GM12878 (cell line): ENCODE measurements around the gene GZF1. TPM values are rescaled to one million over a fixed set of nuclear protein-coding genes. Genes with fewer than 3 reads are reported as not detected.

Source experiments
- ATAC-seq: fragments of 200-7000 bp; cut with Tn5 transposase; 3 replicates; pipeline ENCODE4 v1.9.1; 2020; ENCODE audit warnings: mild to moderate bottlenecking, moderate library complexity
- BruUV-seq: library from RNA; stranded (reverse); fragments of 400-500 nt; replicated peaks from 2 replicates; lab custom pipeline; 2021; lab: Mats Ljungman, UMichigan
- CTCF ChIA-PET: fragments of 300-600 bp; sonication (Branson Sonifier 250); formaldehyde crosslinking; extraction: SDS; loops from one replicate; lab custom pipeline; 2021; ENCODE audit warnings: inconsistent platforms; lab: Yijun Ruan, JAX
- POLR2A ChIA-PET: fragments of 350-600 bp; formaldehyde crosslinking; extraction: SDS; loops from one replicate; lab custom pipeline; 2021; ENCODE audit warnings: inconsistent platforms; lab: Charles Lee
- RAD21 ChIA-PET: fragments of 300-600 bp; sonication (Branson Sonifier 250); formaldehyde crosslinking; loops from one replicate; lab custom pipeline; 2023; ENCODE audit warnings: antibody characterized with exemption; ENCODE audit not compliant: unreplicated experiment; lab: Charles Lee
- SMC1A ChIA-PET: fragments of 300-600 bp; sonication (Branson Sonifier 250); formaldehyde crosslinking; loops from one replicate; lab custom pipeline; 2023; ENCODE audit not compliant: unreplicated experiment, uncharacterized antibody; lab: Charles Lee
- DNase-seq: peaks from one replicate; pipeline ENCODE4 v3.0.0-alpha.2; 2011; ENCODE audit warnings: low read depth, low spot score
- FAIRE-seq: peaks from 3 replicates; lab custom pipeline; 2011; peaks lifted over from hg19 to GRCh38; lab: Jason Lieb, UNC
- H2AFZ ChIP-seq: 2 replicates; pipeline ENCODE4 v1.6.0; 2011; ENCODE audit warnings: low read depth, low read length, control low read depth; ENCODE audit not compliant: control insufficient read depth
- H3K27ac ChIP-seq: 2 replicates; pipeline ENCODE4 v1.5.1; 2011; ENCODE audit warnings: control low read depth; ENCODE audit not compliant: control insufficient read depth, insufficient read depth
- H3K27me3 ChIP-seq, 2 experiments: replicated peaks in 1 of 2; 2 replicates each; pipeline versions ENCODE4 v1.6.0 to v1.6.1; 2011; ENCODE audit warnings: low read length in 1 of 2; ENCODE audit not compliant: control insufficient read depth in 2 of 2, insufficient read depth in 2 of 2
- H3K36me3 ChIP-seq, 2 experiments: 2 replicates each; pipeline ENCODE4 v1.5.1; 2011; ENCODE audit warnings: low read length in 1 of 2; ENCODE audit not compliant: control insufficient read depth in 2 of 2, insufficient read depth in 2 of 2
- H3K4me1 ChIP-seq: 2 replicates; pipeline ENCODE4 v1.6.1; 2011; ENCODE audit warnings: mild to moderate bottlenecking, low read length, moderate library complexity, mixed read lengths; ENCODE audit not compliant: control insufficient read depth, insufficient read depth
- H3K4me2 ChIP-seq: 2 replicates; pipeline ENCODE4 v1.6.0; 2011; ENCODE audit warnings: control low read depth; ENCODE audit not compliant: control insufficient read depth, insufficient read depth
- H3K4me3 ChIP-seq: fragments of 200-600 bp; sonication (generic); 2 replicates; pipeline ENCODE4 v1.5.1; 2016
- H3K79me2 ChIP-seq: 2 replicates; pipeline ENCODE4 v1.6.0; 2011; ENCODE audit warnings: low read length; ENCODE audit not compliant: control insufficient read depth, insufficient read depth
- H3K9ac ChIP-seq: 2 replicates; pipeline ENCODE4 v1.8.0; 2011; ENCODE audit warnings: low read length, control low read depth, mixed read lengths; ENCODE audit not compliant: control insufficient read depth, insufficient read depth
- H3K9me3 ChIP-seq: replicated peaks from 3 replicates; pipeline ENCODE4 v1.5.1; 2011; ENCODE audit warnings: mild to moderate bottlenecking, low read length; ENCODE audit not compliant: control insufficient read depth, insufficient read depth
- H4K20me1 ChIP-seq: 2 replicates; pipeline ENCODE4 v1.6.0; 2011; ENCODE audit not compliant: control insufficient read depth, insufficient read depth
- ASH2L ChIP-seq: fragments of 300-600, 200-600 bp; sonication (generic); IDR thresholded peaks from 2 replicates; pipeline ENCODE4 v1.6.1; 2017; ENCODE audit warnings: low read depth, mild to moderate bottlenecking, borderline replicate concordance
- BCL11A ChIP-seq: IDR thresholded peaks from 2 replicates; pipeline ENCODE4 v1.6.1; 2011; ENCODE audit warnings: low read depth, low read length
- BHLHE40 ChIP-seq, 2 experiments: fragments of 450-650 bp in 1 of 2; IDR thresholded peaks; 2 replicates each; pipeline ENCODE4 v1.6.1; 2011 to 2017; ENCODE audit warnings: low read depth in 2 of 2, borderline replicate concordance in 1 of 2, improper control_type of control experiment in 1 of 2, low read length in 1 of 2, mild to moderate bottlenecking in 1 of 2
- CREB1 ChIP-seq: IDR thresholded peaks from 2 replicates; pipeline ENCODE4 v1.6.1; 2012; ENCODE audit warnings: low read depth, mild to moderate bottlenecking, inconsistent platforms
- POLR2AphosphoS2 ChIP-seq: IDR thresholded peaks from 2 replicates; pipeline ENCODE4 v1.6.1; 2011; ENCODE audit warnings: low read depth, mild to moderate bottlenecking, low read length, improper control_type of control experiment, moderate library complexity
- RAD21 ChIP-seq: IDR thresholded peaks from 2 replicates; pipeline ENCODE4 v1.6.1; 2011; ENCODE audit warnings: mild to moderate bottlenecking, low read depth, low read length, moderate library complexity; ENCODE audit not compliant: insufficient read depth
- WRNIP1 ChIP-seq: IDR thresholded peaks from 2 replicates; pipeline ENCODE4 v1.6.1; 2011; ENCODE audit warnings: low read depth, low read length, improper control_type of control experiment, borderline replicate concordance
- WGBS: methylation state at CpG from one replicate; pipeline ENCODE4 v1.1.6; 2016; ENCODE audit warnings: low lambda C conversion rate; ENCODE audit not compliant: insufficient replicate concordance, insufficient coverage; ENCODE audit errors: missing lambda C conversion rate; 5-methylcytosine and 5-hydroxymethylcytosine counted together
- in situ Hi-C: fragments of 300-500 bp; cut with MboI; formaldehyde crosslinking; loops from 9 replicates; pipeline ENCODE4 v1.14.3; 2018; ENCODE audit warnings: mixed read lengths
- intact Hi-C: fragments of 100-400 bp; cut with micrococcal nuclease; formaldehyde crosslinking; loops from one replicate; pipeline ENCODE4 v1.14.2; 2022; ENCODE audit not compliant: unreplicated experiment
- polyA plus RNA-seq, 11 experiments: library from polyadenylated mRNA; depleted of rRNA in 4 of 11; unstranded in 6 of 11; stranded (reverse) in 5 of 11; fragments of >200 nt; fragmentation: Nextera tagmentation in 4 of 11; fragmentation: Illumina TruSeq in 1 of 11; extraction: Ambion mirVana in 4 of 11; extraction: Trizol in 1 of 11; gene quantifications; 1 replicate in 1 of 11; 2 replicates in 10 of 11; pipeline versions ENCODE4 v1.2.1 to v1.2.3, GENCODE V29; 2011 to 2016; ENCODE audit warnings: inconsistent platforms in 2 of 11, missing spikeins in 2 of 11, low read depth in 1 of 11
- total RNA-seq, 4 experiments: library from RNA; depleted of rRNA in 3 of 4; stranded (reverse); fragments of >200 nt in 3 of 4; fragmentation: Illumina TruSeq in 1 of 4; extraction: Trizol in 1 of 4; gene quantifications; 2 replicates each; pipeline versions ENCODE4 v1.2.1 to v1.2.3, GENCODE V29; 2013 to 2021
- TF ChIP-seq, protein P1 (sequence below): fragments of 450-650 bp; IDR thresholded peaks from 2 replicates; pipeline ENCODE4 v1.6.1; 2017; ENCODE audit warnings: low read depth, mild to moderate bottlenecking, moderate library complexity
- TF ChIP-seq, protein P2 (sequence below): IDR thresholded peaks from 2 replicates; pipeline ENCODE4 v1.6.1; 2011; ENCODE audit warnings: borderline replicate concordance, low read depth, mild to moderate bottlenecking, moderate library complexity, low read length; ENCODE audit not compliant: insufficient read depth, poor library complexity, severe bottlenecking

Gene GZF1
- total and polyA plus RNA-seq, 10 of the 15 experiments (the other 5 are each of a cell fraction or from before 2014, with no cell fraction given), result 2.2 to 19.5 (median 9.7) TPM

- Histone ChIP-seq H3K27me3 (no peaks in the 10 kb centered on the region), H3K4me2 (no peak overlapping the region), H2AFZ (no peak overlapping the region), H3K27ac (no peak overlapping the region), H3K4me3 (no peak overlapping the region), H3K36me3 (peaks cover 0 to 16% of the 10 kb centered on the region in 2 experiments), H3K9me3 (no peaks in the 10 kb centered on the region), H3K4me1 (peaks cover 20% of the 10 kb centered on the region), H3K79me2 (peaks cover 29% of the 10 kb centered on the region), H4K20me1 (no peaks in the 10 kb centered on the region), H3K9ac (no peak overlapping the region)
- ChIA-PET RAD21 (no interaction called here), SMC1A (interaction anchor here (1.0 to 1.8 kb wide), 3 partner anchors 11 to 28 kb away, joined by 3 to 5 read pairs (median 4); no protein-coding TSS in a partner anchor), POLR2A (interaction anchor here (2.2 kb wide), 1 partner anchor 13 kb away, joined by 5 read pairs; no protein-coding TSS in a partner anchor)
- FAIRE-seq, result no peak
- in situ Hi-C loops, result no loop called here
- no TSS peak for BruUV-seq
- DNase-seq, result no peak
- ATAC-seq, result no peak
- intact Hi-C loops, result no loop called here
- 97% methylated on average over 5 of the region's 5 CpGs for whole genome bisulfite sequencing
- no peak for TF ChIP-seq WRNIP1
- TF ChIP-seq BCL11A, result no peak
- TF ChIP-seq POLR2AphosphoS2, result no peak
- TF ChIP-seq RAD21, result no peak
- TF ChIP-seq, all 136 proteins: peak for 0
- CTCF ChIA-PET, result interaction anchor here (0.9 kb wide), 1 partner anchor 10 kb away, joined by 3 read pairs; no protein-coding TSS in a partner anchor
These were observed 41.8 kb downstream of the GZF1 start for GRCh38 chr20:23403751-23404150.

- no peak overlapping the region for H3K4me3 ChIP-seq
- ChIA-PET POLR2A (interaction anchor here (2.2 kb wide), 1 partner anchor 13 kb away, joined by 5 read pairs; no protein-coding TSS in a partner anchor), RAD21 (no interaction called here), CTCF (interaction anchor here (0.9 kb wide), 1 partner anchor 10 kb away, joined by 3 read pairs; no protein-coding TSS in a partner anchor), SMC1A (interaction anchor here (1.0 to 1.8 kb wide), 3 partner anchors 10 to 28 kb away, joined by 3 to 5 read pairs (median 4); no protein-coding TSS in a partner anchor)
- H3K36me3 ChIP-seq, result peaks cover 0 to 16% of the 10 kb centered on the region in 2 experiments
- BruUV-seq, result no TSS peak
- TF ChIP-seq CREB1, result no peak
- TF ChIP-seq BHLHE40 (IDR thresholded peaks at IDR 0.05; ENCODE audit: borderline replicate concordance in 1 of 2, low read depth in 2 of 2, low read length in 1 of 2), result no peak
- TF ChIP-seq, protein P1, sequence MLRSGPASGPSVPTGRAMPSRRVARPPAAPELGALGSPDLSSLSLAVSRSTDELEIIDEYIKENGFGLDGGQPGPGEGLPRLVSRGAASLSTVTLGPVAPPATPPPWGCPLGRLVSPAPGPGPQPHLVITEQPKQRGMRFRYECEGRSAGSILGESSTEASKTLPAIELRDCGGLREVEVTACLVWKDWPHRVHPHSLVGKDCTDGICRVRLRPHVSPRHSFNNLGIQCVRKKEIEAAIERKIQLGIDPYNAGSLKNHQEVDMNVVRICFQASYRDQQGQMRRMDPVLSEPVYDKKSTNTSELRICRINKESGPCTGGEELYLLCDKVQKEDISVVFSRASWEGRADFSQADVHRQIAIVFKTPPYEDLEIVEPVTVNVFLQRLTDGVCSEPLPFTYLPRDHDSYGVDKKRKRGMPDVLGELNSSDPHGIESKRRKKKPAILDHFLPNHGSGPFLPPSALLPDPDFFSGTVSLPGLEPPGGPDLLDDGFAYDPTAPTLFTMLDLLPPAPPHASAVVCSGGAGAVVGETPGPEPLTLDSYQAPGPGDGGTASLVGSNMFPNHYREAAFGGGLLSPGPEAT, result no peak
- TF ChIP-seq, protein P2, sequence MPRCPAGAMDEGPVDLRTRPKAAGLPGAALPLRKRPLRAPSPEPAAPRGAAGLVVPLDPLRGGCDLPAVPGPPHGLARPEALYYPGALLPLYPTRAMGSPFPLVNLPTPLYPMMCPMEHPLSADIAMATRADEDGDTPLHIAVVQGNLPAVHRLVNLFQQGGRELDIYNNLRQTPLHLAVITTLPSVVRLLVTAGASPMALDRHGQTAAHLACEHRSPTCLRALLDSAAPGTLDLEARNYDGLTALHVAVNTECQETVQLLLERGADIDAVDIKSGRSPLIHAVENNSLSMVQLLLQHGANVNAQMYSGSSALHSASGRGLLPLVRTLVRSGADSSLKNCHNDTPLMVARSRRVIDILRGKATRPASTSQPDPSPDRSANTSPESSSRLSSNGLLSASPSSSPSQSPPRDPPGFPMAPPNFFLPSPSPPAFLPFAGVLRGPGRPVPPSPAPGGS, result no peak
- TF ChIP-seq ASH2L, result no peak
- peaks cover 24% of the 10 kb centered on the region for H3K4me1 ChIP-seq
- no peaks in the 10 kb centered on the region for H4K20me1 ChIP-seq
- H3K9ac ChIP-seq, result no peak overlapping the region
- WGBS, result 75% methylated on average over 3 of the region's 3 CpGs
- no peaks in the 10 kb centered on the region for H3K9me3 ChIP-seq
- H2AFZ ChIP-seq, result no peak overlapping the region
- peaks cover 33% of the 10 kb centered on the region for H3K79me2 ChIP-seq
- FAIRE-seq (no peak), ATAC-seq (no peak), DNase-seq (no peak)
- no peak overlapping the region for H3K4me2 ChIP-seq
- in situ Hi-C loops, result no loop called here
- no peaks in the 10 kb centered on the region for H3K27me3 ChIP-seq
- intact Hi-C loops, result no loop called here
- no peak overlapping the region for H3K27ac ChIP-seq
These were observed 42.2 kb downstream of the GZF1 start for GRCh38 chr20:23404196-23404595.
